ENCODE results near the gene PLA2G5.

- TF ChIP-seq, protein P1, sequence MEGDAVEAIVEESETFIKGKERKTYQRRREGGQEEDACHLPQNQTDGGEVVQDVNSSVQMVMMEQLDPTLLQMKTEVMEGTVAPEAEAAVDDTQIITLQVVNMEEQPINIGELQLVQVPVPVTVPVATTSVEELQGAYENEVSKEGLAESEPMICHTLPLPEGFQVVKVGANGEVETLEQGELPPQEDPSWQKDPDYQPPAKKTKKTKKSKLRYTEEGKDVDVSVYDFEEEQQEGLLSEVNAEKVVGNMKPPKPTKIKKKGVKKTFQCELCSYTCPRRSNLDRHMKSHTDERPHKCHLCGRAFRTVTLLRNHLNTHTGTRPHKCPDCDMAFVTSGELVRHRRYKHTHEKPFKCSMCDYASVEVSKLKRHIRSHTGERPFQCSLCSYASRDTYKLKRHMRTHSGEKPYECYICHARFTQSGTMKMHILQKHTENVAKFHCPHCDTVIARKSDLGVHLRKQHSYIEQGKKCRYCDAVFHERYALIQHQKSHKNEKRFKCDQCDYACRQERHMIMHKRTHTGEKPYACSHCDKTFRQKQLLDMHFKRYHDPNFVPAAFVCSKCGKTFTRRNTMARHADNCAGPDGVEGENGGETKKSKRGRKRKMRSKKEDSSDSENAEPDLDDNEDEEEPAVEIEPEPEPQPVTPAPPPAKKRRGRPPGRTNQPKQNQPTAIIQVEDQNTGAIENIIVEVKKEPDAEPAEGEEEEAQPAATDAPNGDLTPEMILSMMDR (conservative IDR thresholded peaks at IDR 0.05; ENCODE audit: low read length): no peak
- no peak for TF ChIP-seq EZH2phosphoT487 (IDR thresholded peaks at IDR 0.05; ENCODE audit: borderline replicate concordance, low read depth, low read length)
These were observed 20.1 kb downstream of the PLA2G5 start for GRCh38 chr1:20090119-20090518.
